Central memory CD8-positive, alpha-beta T cell (primary cell): ENCODE measurements around the gene PDCD1LG2.
"Not testable (repeated sequence)": the region's sequence is repeated elsewhere in the genome, so short reads cannot be mapped to it uniquely, and the experiment has no call there.

Experiments
- ATAC-seq: fragments of 150-1000 bp; cut with Tn5 transposase; replicated peaks from 2 replicates; pipeline ENCODE4 v1.10.0; 2022; ENCODE audit warnings: mild to moderate bottlenecking, moderate FRiP score, moderate number of reproducible peaks; ENCODE audit not compliant: poor library complexity, severe bottlenecking; ENCODE audit errors: extremely low read depth
- DNase-seq, 2 donors: peaks; one replicate each; pipeline ENCODE4 v3.0.0; 2021; ENCODE audit warnings: low spot score in 2 of 2
- H3K27ac Mint-ChIP-seq: one replicate; pipeline ENCODE4 v1.8.0; 2022; ENCODE audit warnings: low read depth, mild to moderate bottlenecking, moderate library complexity, mixed read lengths
- H3K27me3 Mint-ChIP-seq: one replicate; pipeline ENCODE4 v1.8.0; 2022; ENCODE audit warnings: mixed read lengths
- H3K36me3 Mint-ChIP-seq: one replicate; pipeline ENCODE4 v1.8.0; 2022; ENCODE audit warnings: mild to moderate bottlenecking, moderate library complexity, mixed read lengths; ENCODE audit not compliant: insufficient read depth
- H3K4me1 Mint-ChIP-seq: one replicate; pipeline ENCODE4 v1.8.0; 2022; ENCODE audit warnings: mixed read lengths
- H3K4me3 Mint-ChIP-seq: one replicate; pipeline ENCODE4 v1.8.0; 2022; ENCODE audit warnings: mild to moderate bottlenecking, moderate library complexity, mixed read lengths
- H3K9me3 Mint-ChIP-seq: one replicate; pipeline ENCODE4 v1.8.0; 2022; ENCODE audit warnings: mixed read lengths

PDCD1LG2 gene

GRCh38 chr9:5569409-5569808, 59.1 kb downstream of the PDCD1LG2 start:
- no peak for DNase-seq
- H3K27ac Mint-ChIP-seq = no peak overlapping the region
- ATAC-seq = no peak
- no peaks in the 10 kb centered on the region for H3K36me3 Mint-ChIP-seq
- H3K4me1 Mint-ChIP-seq = peaks cover 12% of the 10 kb centered on the region
- no peaks in the 10 kb centered on the region for H3K9me3 Mint-ChIP-seq
- H3K4me3 Mint-ChIP-seq = no peak overlapping the region
- H3K27me3 Mint-ChIP-seq = no peaks in the 10 kb centered on the region

DNA sequence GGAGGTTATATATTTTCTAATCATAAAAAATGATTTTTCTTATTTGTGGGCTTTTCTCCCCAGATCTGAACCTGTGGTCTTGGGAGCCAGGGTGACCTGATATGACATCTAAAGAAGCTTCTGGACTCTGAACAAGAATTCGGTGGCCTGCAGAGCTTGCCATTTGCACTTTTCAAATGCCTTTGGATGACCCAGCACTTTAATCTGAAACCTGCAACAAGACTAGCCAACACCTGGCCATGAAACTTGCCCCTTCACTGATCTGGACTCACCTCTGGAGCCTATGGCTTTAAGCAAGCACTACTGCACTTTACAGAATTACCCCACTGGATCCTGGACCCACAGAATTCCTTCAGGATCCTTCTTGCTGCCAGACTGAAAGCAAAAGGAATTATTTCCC, 59.6 kb downstream of the PDCD1LG2 start:
- H3K4me3 Mint-ChIP-seq = no peak overlapping the region
- no peak overlapping the region for H3K27ac Mint-ChIP-seq
- ATAC-seq (no peak), DNase-seq (no peak)
- H3K4me1 Mint-ChIP-seq = peaks cover 12% of the 10 kb centered on the region
- H3K36me3 Mint-ChIP-seq = no peaks in the 10 kb centered on the region
- no peaks in the 10 kb centered on the region for H3K27me3 Mint-ChIP-seq
- H3K9me3 Mint-ChIP-seq = no peaks in the 10 kb centered on the region

DNA sequence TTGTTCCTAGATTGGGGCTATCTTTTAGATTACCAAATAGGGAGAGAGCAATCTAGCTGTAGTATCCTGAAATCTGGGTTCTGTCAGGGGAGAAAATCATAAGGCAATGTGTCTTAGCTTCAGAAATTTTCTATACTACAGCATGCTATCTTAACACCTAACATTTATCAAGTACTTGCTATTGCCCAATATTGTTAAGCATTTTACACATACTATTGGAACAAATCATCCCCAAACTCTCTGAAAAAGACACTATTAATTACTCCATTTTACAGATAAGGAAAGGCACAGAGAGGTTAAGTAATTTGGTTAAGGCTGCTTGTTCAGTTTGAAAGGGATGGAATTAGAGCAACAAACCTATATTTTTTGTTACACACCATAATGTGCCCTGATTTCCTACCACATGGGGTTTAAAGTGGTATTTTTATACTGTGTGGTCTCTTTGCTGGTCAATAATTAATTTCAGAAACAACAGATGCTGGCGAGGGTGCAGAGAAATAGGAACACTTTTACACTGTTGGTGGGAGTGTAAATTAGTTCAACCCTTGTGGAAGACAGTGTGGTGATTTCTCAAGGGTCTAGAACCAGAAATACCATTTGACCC, 61.4 kb downstream of the PDCD1LG2 start:
- Mint-ChIP-seq H3K27ac (no peak overlapping the region), H3K9me3 (no peaks in the 10 kb centered on the region), H3K4me1 (peaks cover 12% of the 10 kb centered on the region), H3K36me3 (no peaks in the 10 kb centered on the region), H3K4me3 (no peak overlapping the region), H3K27me3 (no peaks in the 10 kb centered on the region)
- DNase-seq = no peak
- ATAC-seq = no peak

DNA sequence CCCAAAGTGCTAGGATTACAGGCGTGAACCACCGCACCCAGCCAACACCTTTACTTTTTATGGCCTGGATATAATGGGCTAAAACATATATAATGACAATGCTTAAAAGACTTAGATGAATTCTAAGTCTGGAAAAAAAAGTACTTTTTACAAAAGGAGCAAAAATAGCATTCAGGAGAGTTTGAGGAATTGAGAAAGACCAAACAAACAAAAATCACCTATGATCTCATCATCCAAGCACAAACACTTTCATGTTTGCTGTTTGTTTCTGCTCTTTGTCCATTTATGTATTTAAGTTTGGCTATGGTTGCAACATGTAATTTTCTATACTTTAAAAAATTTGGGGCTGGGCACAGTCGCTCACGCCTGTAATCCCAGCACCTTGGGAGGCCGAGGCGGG, 63.8 kb downstream of the PDCD1LG2 start:
- Mint-ChIP-seq H3K27ac (no peak overlapping the region), H3K36me3 (no peaks in the 10 kb centered on the region), H3K9me3 (no peaks in the 10 kb centered on the region), H3K27me3 (no peaks in the 10 kb centered on the region), H3K4me1 (peaks cover 11% of the 10 kb centered on the region), H3K4me3 (no peak overlapping the region)
- DNase-seq (no peak), ATAC-seq (no peak)

DNA sequence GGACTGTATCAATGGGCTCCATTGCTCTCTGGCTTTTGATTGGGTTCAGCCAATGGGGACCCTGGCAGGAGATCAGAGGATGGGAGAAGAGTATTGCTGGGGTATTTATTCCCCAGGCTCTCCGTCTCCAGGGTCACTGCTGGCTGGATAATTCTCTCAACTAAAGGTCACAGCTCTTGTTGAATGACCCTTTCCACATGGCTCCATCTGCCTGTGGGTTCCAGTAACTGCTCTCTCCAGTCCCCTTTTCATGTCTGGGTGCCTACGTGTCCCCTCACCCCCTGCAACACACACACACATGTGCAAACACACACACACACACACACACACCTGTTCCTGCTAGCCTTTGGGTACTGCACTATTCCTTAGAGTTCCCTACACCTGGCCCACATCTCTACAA, 64.7 kb downstream of the PDCD1LG2 start:
- Mint-ChIP-seq H3K27ac (no peak overlapping the region), H3K9me3 (no peaks in the 10 kb centered on the region), H3K4me1 (peaks cover 5% of the 10 kb centered on the region), H3K27me3 (no peaks in the 10 kb centered on the region), H3K36me3 (no peaks in the 10 kb centered on the region), H3K4me3 (no peak overlapping the region)
- no peak for ATAC-seq
- DNase-seq = no peak

- Mint-ChIP-seq H3K27me3 (no peaks in the 10 kb centered on the region), H3K27ac (no peak overlapping the region), H3K9me3 (no peaks in the 10 kb centered on the region), H3K4me3 (no peak overlapping the region), H3K36me3 (no peaks in the 10 kb centered on the region), H3K4me1 (peaks cover 5% of the 10 kb centered on the region)
- DNase-seq = no peak
- no peak for ATAC-seq
Observed at GRCh38 chr9:5577225-5577624, 66.9 kb downstream of the PDCD1LG2 start.

GRCh38 chr9:5578018-5578697, 67.8 kb downstream of the PDCD1LG2 start:
- no peak for DNase-seq
- Mint-ChIP-seq H3K4me3 (no peak overlapping the region), H3K27ac (no peak overlapping the region), H3K9me3 (no peaks in the 10 kb centered on the region), H3K27me3 (no peaks in the 10 kb centered on the region), H3K36me3 (no peaks in the 10 kb centered on the region), H3K4me1 (peaks cover 5% of the 10 kb centered on the region)
- ATAC-seq = no peak

GRCh38 chr9:5578698-5579085, 68.4 kb downstream of the PDCD1LG2 start:
- ATAC-seq (no peak), DNase-seq (no peak)
- Mint-ChIP-seq H3K27me3 (no peaks in the 10 kb centered on the region), H3K4me3 (no peak overlapping the region), H3K27ac (no peak overlapping the region), H3K4me1 (peaks cover 5% of the 10 kb centered on the region), H3K9me3 (no peaks in the 10 kb centered on the region), H3K36me3 (no peaks in the 10 kb centered on the region)

- Mint-ChIP-seq H3K4me3 (no peak overlapping the region), H3K36me3 (peaks cover 3% of the 10 kb centered on the region), H3K27me3 (no peaks in the 10 kb centered on the region), H3K4me1 (peaks cover 5% of the 10 kb centered on the region), H3K27ac (no peak overlapping the region), H3K9me3 (no peaks in the 10 kb centered on the region)
- DNase-seq = no peak
- ATAC-seq = no peak
Observed at GRCh38 chr9:5579881-5580280, 69.5 kb downstream of the PDCD1LG2 start.

DNA sequence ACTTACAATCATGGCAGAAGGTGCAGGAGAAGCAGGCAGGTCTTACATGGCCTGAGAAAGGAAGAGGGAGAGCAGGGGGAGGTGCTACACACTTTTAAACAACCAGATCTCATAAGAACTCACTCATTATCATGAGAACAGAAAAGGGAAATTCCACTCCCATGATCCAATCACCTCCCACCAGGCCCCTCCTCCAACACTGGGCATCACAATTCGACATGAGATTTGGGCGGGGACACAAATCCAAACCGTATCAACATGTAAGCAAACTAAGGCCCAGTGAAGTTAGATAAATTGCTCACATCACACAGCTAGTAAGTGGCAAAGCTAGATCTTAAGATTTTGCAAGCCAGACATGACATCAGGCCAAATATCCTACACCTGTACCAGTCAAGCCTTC, 70.3 kb downstream of the PDCD1LG2 start:
- peaks cover 3% of the 10 kb centered on the region for H3K36me3 Mint-ChIP-seq
- ATAC-seq = no peak
- DNase-seq = no peak
- peaks cover 8% of the 10 kb centered on the region for H3K4me1 Mint-ChIP-seq
- no peak overlapping the region for H3K4me3 Mint-ChIP-seq
- no peak overlapping the region for H3K27ac Mint-ChIP-seq
- no peaks in the 10 kb centered on the region for H3K27me3 Mint-ChIP-seq
- no peaks in the 10 kb centered on the region for H3K9me3 Mint-ChIP-seq

DNA sequence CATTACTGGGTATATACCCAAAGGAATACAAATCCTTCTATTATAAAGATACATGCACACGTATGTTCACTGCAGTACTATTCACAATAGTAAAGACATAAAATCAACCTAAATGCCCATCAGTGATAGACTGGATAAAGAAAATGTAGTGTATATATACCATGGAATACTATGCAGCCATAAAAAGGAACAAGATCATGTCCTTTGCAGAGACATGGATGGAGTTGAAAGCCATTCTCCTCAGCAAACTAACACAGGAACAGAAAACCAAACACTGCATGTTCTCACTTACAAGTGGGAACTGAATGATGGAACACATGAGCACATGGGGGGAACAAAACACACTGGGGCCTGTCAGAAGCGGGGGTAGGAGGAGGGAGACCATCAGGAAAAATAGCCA, 71.4 kb downstream of the PDCD1LG2 start:
- H3K27ac Mint-ChIP-seq, DNase-seq, H3K4me3 Mint-ChIP-seq, H3K36me3 Mint-ChIP-seq, ATAC-seq, H3K9me3 Mint-ChIP-seq, H3K27me3 Mint-ChIP-seq: not testable (repeated sequence)
- peaks cover 19% of the 10 kb centered on the region for H3K4me1 Mint-ChIP-seq

GRCh38 chr9:5582835-5583195, 72.5 kb downstream of the PDCD1LG2 start:
- Mint-ChIP-seq H3K27me3 (no peaks in the 10 kb centered on the region), H3K4me3 (no peak overlapping the region), H3K36me3 (peaks cover 3% of the 10 kb centered on the region), H3K4me1 (peaks cover 25% of the 10 kb centered on the region), H3K27ac (no peak overlapping the region), H3K9me3 (no peaks in the 10 kb centered on the region)
- no peak for ATAC-seq
- DNase-seq = no peak

- peaks cover 4% of the 10 kb centered on the region for H3K36me3 Mint-ChIP-seq
- peak overlapping the region; percentile 16 for H3K27ac Mint-ChIP-seq
- ATAC-seq = peak; percentile 33
- H3K4me3 Mint-ChIP-seq = no peak overlapping the region
- H3K4me1 Mint-ChIP-seq = peaks cover 20% of the 10 kb centered on the region
- no peak for DNase-seq
- no peaks in the 10 kb centered on the region for H3K27me3 Mint-ChIP-seq
- no peaks in the 10 kb centered on the region for H3K9me3 Mint-ChIP-seq
Observed at GRCh38 chr9:5586391-5586802, 76.1 kb downstream of the PDCD1LG2 start.
